ENCODE data around the gene CCSER2. TPM values are rescaled to one million over a fixed set of nuclear protein-coding genes. Genes with fewer than 3 reads are reported as not detected.

Gene CCSER2
- total RNA-seq, 1 experiment from 2014 or later, result 28.9 TPM

DNA sequence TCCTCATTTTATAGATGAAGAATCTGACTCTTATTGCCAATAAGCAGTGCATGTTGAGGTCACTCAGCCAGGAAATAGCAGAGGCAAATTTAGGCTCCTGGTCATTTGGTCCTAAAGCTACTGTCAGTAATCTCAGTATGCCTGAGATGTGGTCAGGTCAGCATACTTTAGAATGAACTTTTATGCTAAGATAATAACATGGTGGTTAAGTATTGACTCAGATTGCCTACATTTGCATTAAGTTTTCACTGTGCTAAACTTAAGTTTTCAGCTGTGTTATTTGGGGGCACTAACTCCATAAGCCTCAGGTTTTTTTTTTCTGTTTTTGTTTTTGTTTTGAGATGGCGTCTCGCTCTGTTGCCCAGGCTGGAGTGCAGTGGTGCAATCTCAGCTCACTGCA is 35.9 kb upstream of the CCSER2 start:
- Histone ChIP-seq H3K79me2 (ENCODE audit: insufficient read depth, low read length) (no peaks in the 10 kb centered on the region), H3K9me3 (ENCODE audit: control insufficient read depth in 1 of 2, insufficient read depth in 1 of 2, low read depth in 1 of 2, low read length in 2 of 2) (no peaks in the 10 kb centered on the region), H3K4me2 (ENCODE audit: low read length) (no peak overlapping the region), H3K36me3 (ENCODE audit: control insufficient read depth in 1 of 2, insufficient read depth in 2 of 2, low read length in 2 of 2) (no peaks in the 10 kb centered on the region), H3K4me1 (ENCODE audit: control insufficient read depth in 1 of 2, insufficient read depth in 2 of 2, low read length in 2 of 2) (no peaks in the 10 kb centered on the region), H4K20me1 (ENCODE audit: insufficient read depth) (no peaks in the 10 kb centered on the region), H3K27me3 (ENCODE audit: insufficient read depth, low read length) (peaks cover 29% of the 10 kb centered on the region; the same call in 1 of the 2 replicates), H3K27ac (ENCODE audit: low read depth, low read length) (no peak overlapping the region), H3K9ac (ENCODE audit: low read length) (no peak overlapping the region), H3K4me3 (replicated peaks in 1 of 2; ENCODE audit: low read depth in 1 of 2, low read length in 2 of 2) (no peak overlapping the region), H3K9me2 (ENCODE audit: insufficient read depth) (no peaks in the 10 kb centered on the region), H2AFZ (ENCODE audit: low read depth, low read length, poor library complexity, severe bottlenecking) (no peak overlapping the region)
- ChIA-PET RAD21 (ENCODE audit: low non-redundant PET in 1 of 2, low total read pairs in 2 of 2, uncharacterized antibody in 2 of 2, unreplicated experiment in 2 of 2) (no interaction called here), CTCF (no interaction called here), POLR2A (no interaction called here)
- no peak for TF ChIP-seq EZH2phosphoT487 (IDR thresholded peaks at IDR 0.05; ENCODE audit: borderline replicate concordance)
- TF ChIP-seq, protein P1, sequence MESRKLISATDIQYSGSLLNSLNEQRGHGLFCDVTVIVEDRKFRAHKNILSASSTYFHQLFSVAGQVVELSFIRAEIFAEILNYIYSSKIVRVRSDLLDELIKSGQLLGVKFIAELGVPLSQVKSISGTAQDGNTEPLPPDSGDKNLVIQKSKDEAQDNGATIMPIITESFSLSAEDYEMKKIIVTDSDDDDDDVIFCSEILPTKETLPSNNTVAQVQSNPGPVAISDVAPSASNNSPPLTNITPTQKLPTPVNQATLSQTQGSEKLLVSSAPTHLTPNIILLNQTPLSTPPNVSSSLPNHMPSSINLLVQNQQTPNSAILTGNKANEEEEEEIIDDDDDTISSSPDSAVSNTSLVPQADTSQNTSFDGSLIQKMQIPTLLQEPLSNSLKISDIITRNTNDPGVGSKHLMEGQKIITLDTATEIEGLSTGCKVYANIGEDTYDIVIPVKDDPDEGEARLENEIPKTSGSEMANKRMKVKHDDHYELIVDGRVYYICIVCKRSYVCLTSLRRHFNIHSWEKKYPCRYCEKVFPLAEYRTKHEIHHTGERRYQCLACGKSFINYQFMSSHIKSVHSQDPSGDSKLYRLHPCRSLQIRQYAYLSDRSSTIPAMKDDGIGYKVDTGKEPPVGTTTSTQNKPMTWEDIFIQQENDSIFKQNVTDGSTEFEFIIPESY (IDR thresholded peaks at IDR 0.05; ENCODE audit: extremely low read depth, insufficient replicate concordance, low read length), result no peak
- BruUV-seq (replicated peaks), result no TSS peak
- DNase-seq (ENCODE audit: low read depth, low spot score), result no peak
- ATAC-seq, result no peak
- intact Hi-C loops (cut with micrococcal nuclease), result no loop called here

DNA sequence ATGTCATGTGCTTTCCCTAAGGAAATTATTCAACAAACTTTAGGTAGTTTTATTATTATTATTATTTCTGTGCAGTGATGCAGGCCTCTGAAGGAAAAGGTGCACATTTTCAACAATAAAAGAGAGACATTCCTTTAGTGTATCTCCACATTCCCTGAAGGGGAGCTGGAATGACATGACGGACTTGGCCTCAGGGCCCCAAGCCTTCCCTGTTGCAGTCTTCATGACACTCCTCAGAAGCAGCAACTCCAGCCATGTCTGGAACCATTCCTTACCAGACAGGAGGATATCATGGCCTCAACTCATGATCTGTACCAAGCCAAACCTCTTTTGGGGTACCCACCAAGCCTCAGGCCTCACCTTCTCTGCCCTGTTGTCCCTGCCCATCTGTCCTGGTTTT is 35.2 kb upstream of the CCSER2 start:
- ATAC-seq (no peak), DNase-seq (ENCODE audit: low read depth, low spot score) (no peak)
- Histone ChIP-seq H2AFZ (ENCODE audit: low read depth, low read length, poor library complexity, severe bottlenecking) (no peak overlapping the region), H3K9me2 (ENCODE audit: insufficient read depth) (no peaks in the 10 kb centered on the region), H3K27me3 (ENCODE audit: insufficient read depth, low read length) (peaks cover 32% of the 10 kb centered on the region; the same call in 1 of the 2 replicates), H3K9ac (ENCODE audit: low read length) (no peak overlapping the region), H3K4me2 (ENCODE audit: low read length) (no peak overlapping the region), H3K36me3 (ENCODE audit: control insufficient read depth in 1 of 2, insufficient read depth in 2 of 2, low read length in 2 of 2) (no peaks in the 10 kb centered on the region), H3K9me3 (ENCODE audit: control insufficient read depth in 1 of 2, insufficient read depth in 1 of 2, low read depth in 1 of 2, low read length in 2 of 2) (no peaks in the 10 kb centered on the region), H3K27ac (ENCODE audit: low read depth, low read length) (no peak overlapping the region), H3K4me3 (replicated peaks in 1 of 2; ENCODE audit: low read depth in 1 of 2, low read length in 2 of 2) (no peak overlapping the region), H4K20me1 (ENCODE audit: insufficient read depth) (no peaks in the 10 kb centered on the region), H3K4me1 (ENCODE audit: control insufficient read depth in 1 of 2, insufficient read depth in 2 of 2, low read length in 2 of 2) (no peaks in the 10 kb centered on the region), H3K79me2 (ENCODE audit: insufficient read depth, low read length) (no peaks in the 10 kb centered on the region)
- BruUV-seq (replicated peaks), result no TSS peak
- POLR2A ChIA-PET, result no interaction called here
- intact Hi-C loops (cut with micrococcal nuclease), result no loop called here
- CTCF ChIA-PET, result no interaction called here
- RAD21 ChIA-PET (ENCODE audit: low non-redundant PET in 1 of 2, low total read pairs in 2 of 2, uncharacterized antibody in 2 of 2, unreplicated experiment in 2 of 2), result no interaction called here
- TF ChIP-seq ZFX (IDR thresholded peaks at IDR 0.05) (no peak), EGR1 (IDR thresholded peaks at IDR 0.05; ENCODE audit: low read depth) (no peak), EZH2phosphoT487 (IDR thresholded peaks at IDR 0.05; ENCODE audit: borderline replicate concordance) (no peak), JUND (IDR thresholded peaks at IDR 0.05) (no peak), ATF3 (IDR thresholded peaks at IDR 0.05) (no peak), EZH2 (IDR thresholded peaks at IDR 0.05) (no peak), SIN3A (IDR thresholded peaks at IDR 0.05; ENCODE audit: low read depth) (no peak), MAX (IDR thresholded peaks at IDR 0.05) (no peak), POLR2AphosphoS5 (IDR thresholded peaks at IDR 0.05; ENCODE audit: low read depth, low read length) (no peak), REST (IDR thresholded peaks at IDR 0.05; ENCODE audit: low read depth) (no peak), SP1 (IDR thresholded peaks at IDR 0.05; ENCODE audit: low read depth) (no peak), SRF (IDR thresholded peaks at IDR 0.05; ENCODE audit: low read depth) (no peak), POLR2A (IDR thresholded peaks at IDR 0.05; ENCODE audit: borderline replicate concordance, extremely low read depth, insufficient read depth, insufficient read length) (no peak), ZNF274 (IDR thresholded peaks at IDR 0.05; ENCODE audit: low read depth, low read length) (no peak), YY1 (IDR thresholded peaks at IDR 0.05; ENCODE audit: extremely low read depth, insufficient replicate concordance, low read depth, low read length) (no peak), ELF1 (IDR thresholded peaks at IDR 0.05; ENCODE audit: borderline replicate concordance, low read depth) (no peak)
